ENCODE measurements around the gene NSD2. TPM values are rescaled to one million over a fixed set of nuclear protein-coding genes. Genes with fewer than 3 reads are reported as not detected.

The NSD2 gene
- total RNA-seq, 1 experiment from 2014 or later = 69.0 TPM

DNA sequence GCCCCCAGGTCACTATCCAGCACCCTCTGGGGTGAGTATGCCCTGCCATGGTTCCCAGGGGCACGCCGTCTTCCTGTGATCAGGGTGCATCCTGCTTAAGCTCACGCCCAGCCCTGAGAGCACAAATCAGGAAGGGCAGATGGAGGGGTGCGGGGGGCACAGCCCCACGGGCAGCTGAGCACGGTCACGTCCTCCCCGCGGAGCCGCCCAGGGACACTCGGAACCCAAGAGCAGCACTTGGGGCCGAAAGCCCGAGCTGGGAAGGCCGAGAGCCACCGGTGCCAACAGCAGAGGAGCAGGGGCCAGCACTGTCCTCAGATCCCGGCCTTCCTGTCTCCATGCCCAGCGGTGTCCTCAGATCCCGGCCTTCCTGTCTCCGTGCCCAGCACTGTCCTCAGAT lies 116.1 kb downstream of the NSD2 start:
- no peaks in the 10 kb centered on the region for H3K27me3 ChIP-seq (ENCODE audit: low read length)
- H3K4me2 ChIP-seq (ENCODE audit: low read length) = no peak overlapping the region
- TF ChIP-seq, protein P1, sequence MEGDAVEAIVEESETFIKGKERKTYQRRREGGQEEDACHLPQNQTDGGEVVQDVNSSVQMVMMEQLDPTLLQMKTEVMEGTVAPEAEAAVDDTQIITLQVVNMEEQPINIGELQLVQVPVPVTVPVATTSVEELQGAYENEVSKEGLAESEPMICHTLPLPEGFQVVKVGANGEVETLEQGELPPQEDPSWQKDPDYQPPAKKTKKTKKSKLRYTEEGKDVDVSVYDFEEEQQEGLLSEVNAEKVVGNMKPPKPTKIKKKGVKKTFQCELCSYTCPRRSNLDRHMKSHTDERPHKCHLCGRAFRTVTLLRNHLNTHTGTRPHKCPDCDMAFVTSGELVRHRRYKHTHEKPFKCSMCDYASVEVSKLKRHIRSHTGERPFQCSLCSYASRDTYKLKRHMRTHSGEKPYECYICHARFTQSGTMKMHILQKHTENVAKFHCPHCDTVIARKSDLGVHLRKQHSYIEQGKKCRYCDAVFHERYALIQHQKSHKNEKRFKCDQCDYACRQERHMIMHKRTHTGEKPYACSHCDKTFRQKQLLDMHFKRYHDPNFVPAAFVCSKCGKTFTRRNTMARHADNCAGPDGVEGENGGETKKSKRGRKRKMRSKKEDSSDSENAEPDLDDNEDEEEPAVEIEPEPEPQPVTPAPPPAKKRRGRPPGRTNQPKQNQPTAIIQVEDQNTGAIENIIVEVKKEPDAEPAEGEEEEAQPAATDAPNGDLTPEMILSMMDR (conservative IDR thresholded peaks at IDR 0.05; ENCODE audit: low read depth, low read length) = no peak
- no peak for TF ChIP-seq EZH2phosphoT487 (IDR thresholded peaks at IDR 0.05; ENCODE audit: borderline replicate concordance, low read length)
- no peak for TF ChIP-seq EZH2 (IDR thresholded peaks at IDR 0.05; ENCODE audit: low read length, unreplicated experiment)
- ATAC-seq = no peak
- H3K4me3 ChIP-seq (ENCODE audit: low read length) = no peak overlapping the region
- H3K4me1 ChIP-seq (ENCODE audit: insufficient read depth, low read length) = no peaks in the 10 kb centered on the region
- H3K36me3 ChIP-seq (ENCODE audit: low read depth, low read length) = peaks cover 4% of the 10 kb centered on the region; the same call in 1 of the 2 replicates
- no peak overlapping the region for H2AFZ ChIP-seq (ENCODE audit: low read length)
- no peaks in the 10 kb centered on the region for H4K20me1 ChIP-seq (ENCODE audit: low read length)
- intact Hi-C loops (cut with micrococcal nuclease) = no loop called here
- H3K9ac ChIP-seq (ENCODE audit: low read length) = no peak overlapping the region
- no peaks in the 10 kb centered on the region for H3K9me2 ChIP-seq (replicated peaks; ENCODE audit: low read length)
- H3K9me3 ChIP-seq (ENCODE audit: low read length) = no peaks in the 10 kb centered on the region
- POLR2A ChIA-PET (ENCODE audit: unreplicated experiment) = no interaction called here
- H3K27ac ChIP-seq (ENCODE audit: low read length) = no peak overlapping the region
- DNase-seq = no peak
- peaks cover 8% of the 10 kb centered on the region; the same call in 1 of the 2 replicates for H3K79me2 ChIP-seq (ENCODE audit: low read length)
- BruUV-seq (replicated peaks) = no TSS peak
- no peaks in the 10 kb centered on the region for H3F3A ChIP-seq (ENCODE audit: low read length, unreplicated experiment)
- CTCF ChIA-PET = no interaction called here

DNA sequence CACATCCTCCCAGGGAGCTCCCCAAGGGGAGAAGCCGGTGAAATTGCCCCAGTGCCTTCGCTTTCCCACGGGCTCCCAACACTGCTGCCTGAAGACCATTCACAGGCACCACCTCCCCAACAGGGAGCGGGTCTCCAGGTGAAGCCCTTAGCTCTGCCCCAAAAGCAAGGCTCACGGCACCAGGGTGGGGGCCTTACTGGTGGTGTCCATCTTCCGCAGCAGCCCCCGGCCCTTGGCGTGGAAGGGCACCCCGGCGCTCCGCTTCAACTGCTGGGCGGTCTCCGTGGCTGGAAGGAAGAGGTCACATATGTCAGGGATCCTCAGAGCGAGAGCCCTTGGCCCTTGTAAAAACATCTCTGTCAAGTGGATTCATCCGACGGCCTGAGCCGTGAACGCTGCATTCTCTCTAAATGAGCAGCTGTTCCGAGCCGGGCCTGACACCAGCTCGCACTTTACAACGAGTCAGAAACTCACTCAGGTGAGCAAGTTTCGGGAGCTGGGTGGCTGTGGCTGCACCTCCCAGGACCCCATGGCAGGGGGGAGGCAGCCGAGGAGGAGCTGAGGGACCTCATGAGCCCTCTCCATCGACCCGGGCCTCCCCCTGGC lies 116.6 kb downstream of the NSD2 start:
- Histone ChIP-seq H3K9me2 (replicated peaks; ENCODE audit: low read length) (no peaks in the 10 kb centered on the region), H3K36me3 (ENCODE audit: low read depth, low read length) (peaks cover 4% of the 10 kb centered on the region; the same call in 1 of the 2 replicates), H3K9ac (ENCODE audit: low read length) (no peak overlapping the region), H3K79me2 (ENCODE audit: low read length) (peaks cover 13% of the 10 kb centered on the region; the same call in 1 of the 2 replicates), H2AFZ (ENCODE audit: low read length) (no peak overlapping the region), H3K4me3 (ENCODE audit: low read length) (no peak overlapping the region), H3F3A (ENCODE audit: low read length, unreplicated experiment) (no peaks in the 10 kb centered on the region), H4K20me1 (ENCODE audit: low read length) (no peaks in the 10 kb centered on the region), H3K9me3 (ENCODE audit: low read length) (no peaks in the 10 kb centered on the region), H3K4me1 (ENCODE audit: insufficient read depth, low read length) (no peaks in the 10 kb centered on the region), H3K4me2 (ENCODE audit: low read length) (no peak overlapping the region), H3K27ac (ENCODE audit: low read length) (no peak overlapping the region), H3K27me3 (ENCODE audit: low read length) (no peaks in the 10 kb centered on the region)
- TF ChIP-seq EZH2 (IDR thresholded peaks at IDR 0.05; ENCODE audit: low read length, unreplicated experiment) (no peak), EZH2phosphoT487 (IDR thresholded peaks at IDR 0.05; ENCODE audit: borderline replicate concordance, low read length) (no peak)
- TF ChIP-seq, protein P1 (conservative IDR thresholded peaks at IDR 0.05; ENCODE audit: low read depth, low read length) = no peak
- no TSS peak for BruUV-seq (replicated peaks)
- ATAC-seq = no peak
- ChIA-PET CTCF (no interaction called here), POLR2A (ENCODE audit: unreplicated experiment) (no interaction called here)
- intact Hi-C loops (cut with micrococcal nuclease) = no loop called here
- DNase-seq = no peak

DNA sequence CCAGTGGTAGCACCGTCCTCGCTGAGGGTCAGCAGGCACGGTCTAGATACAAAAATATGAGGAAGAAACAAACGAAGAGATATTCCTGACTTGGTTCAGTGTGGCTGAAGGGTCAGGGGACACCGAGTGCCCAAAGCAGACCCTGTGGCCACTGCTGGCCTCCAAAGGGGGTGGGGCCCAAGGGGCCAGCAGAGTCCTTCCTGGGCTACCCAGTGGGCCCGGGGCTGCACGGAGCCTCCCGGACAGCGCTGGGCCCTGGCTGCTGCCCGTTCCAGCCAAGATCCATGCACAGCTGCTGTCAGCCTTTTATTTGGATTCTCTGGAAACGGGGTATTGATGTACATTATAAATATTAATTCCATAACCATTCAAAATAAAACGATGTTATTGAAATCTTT lies 117.1 kb downstream of the NSD2 start:
- H3F3A ChIP-seq (ENCODE audit: low read length, unreplicated experiment) = no peaks in the 10 kb centered on the region
- H3K9ac ChIP-seq (ENCODE audit: low read length) = no peak overlapping the region
- no peak for DNase-seq
- no peak for TF ChIP-seq EZH2phosphoT487 (IDR thresholded peaks at IDR 0.05; ENCODE audit: borderline replicate concordance, low read length)
- H3K27me3 ChIP-seq (ENCODE audit: low read length) = no peaks in the 10 kb centered on the region
- CTCF ChIA-PET = no interaction called here
- intact Hi-C loops (cut with micrococcal nuclease) = no loop called here
- no peaks in the 10 kb centered on the region for H4K20me1 ChIP-seq (ENCODE audit: low read length)
- BruUV-seq (replicated peaks) = no TSS peak
- no peak for ATAC-seq
- no peak overlapping the region for H3K4me2 ChIP-seq (ENCODE audit: low read length)
- POLR2A ChIA-PET (ENCODE audit: unreplicated experiment) = no interaction called here
- peaks cover 2% of the 10 kb centered on the region; the same call in 1 of the 2 replicates for H3K36me3 ChIP-seq (ENCODE audit: low read depth, low read length)
- H3K79me2 ChIP-seq (ENCODE audit: low read length) = peaks cover 17% of the 10 kb centered on the region; the same call in 1 of the 2 replicates
- H3K9me3 ChIP-seq (ENCODE audit: low read length) = no peaks in the 10 kb centered on the region
- H3K4me1 ChIP-seq (ENCODE audit: insufficient read depth, low read length) = no peaks in the 10 kb centered on the region
- no peaks in the 10 kb centered on the region for H3K9me2 ChIP-seq (replicated peaks; ENCODE audit: low read length)
- no peak overlapping the region for H2AFZ ChIP-seq (ENCODE audit: low read length)
- H3K4me3 ChIP-seq (ENCODE audit: low read length) = no peak overlapping the region
- H3K27ac ChIP-seq (ENCODE audit: low read length) = no peak overlapping the region
